Peyer's patch (tissue), 4 donors: ENCODE data around the gene SPHK2. TPM values are rescaled to one million over a fixed set of nuclear protein-coding genes. Genes with fewer than 3 reads are reported as not detected.
A peak's percentile ranks its signal among the peaks of the same experiment; 100 is the strongest.

ENCODE experiments used
- DNase-seq, 3 donors: peaks; one replicate each; pipeline ENCODE4 v3.0.0-alpha.2; 2017 to 2019
- H3K27ac ChIP-seq, 4 donors: fragments of 200-600 bp; sonication (generic); one replicate each; pipeline ENCODE4 v1.5.1; 2016 to 2019
- H3K27me3 ChIP-seq, 2 donors: fragments of 200-600 bp; sonication (generic); one replicate each; pipeline ENCODE4 v1.5.1; 2019
- H3K36me3 ChIP-seq, 3 donors: fragments of 200-600 bp; sonication (generic); one replicate each; pipeline ENCODE4 v1.5.1; 2016 to 2019
- H3K4me1 ChIP-seq, 4 donors: fragments of 200-600 bp; sonication (generic); one replicate each; pipeline ENCODE4 v1.5.1; 2016 to 2019
- H3K4me3 ChIP-seq, 4 donors: fragments of 200-600 bp; sonication (generic); 1 replicate in 3 of 4; 2 replicates in 1 of 4; pipeline ENCODE4 v1.5.1; 2016 to 2019; ENCODE audit warnings: mild to moderate bottlenecking in 1 of 4
- H3K9me3 ChIP-seq, 4 donors: fragments of 200-600 bp; sonication (generic); one replicate each; pipeline ENCODE4 v1.5.1; 2016 to 2019; ENCODE audit warnings: mild to moderate bottlenecking in 1 of 4
- POLR2A ChIP-seq, 2 donors: fragments of 450-650 bp; IDR thresholded peaks; one replicate each; pipeline ENCODE4 v1.5.1; 2017; ENCODE audit warnings: antibody characterized with exemption in 2 of 2, mild to moderate bottlenecking in 2 of 2, moderate library complexity in 2 of 2
- total RNA-seq, 4 donors: library from RNA; depleted of rRNA; stranded (reverse); fragments of >200 nt; gene quantifications; one replicate each; pipeline ENCODE4 v1.1.0, GENCODE V29; 2016
- TF ChIP-seq, protein P1 (sequence below), 6 experiments: fragments of 450-650 bp in 4 of 6; fragments of 200-600 bp in 2 of 6; sonication (generic) in 1 of 6; IDR thresholded peaks; one replicate each; pipeline ENCODE4 v1.5.1; 2017 to 2019; ENCODE audit warnings: antibody characterized with exemption in 6 of 6, mild to moderate bottlenecking in 3 of 6, moderate library complexity in 1 of 6

The SPHK2 gene
- total RNA-seq, 4 donors from 2014 or later: 34.7 to 121 (median 96.7) TPM

GRCh38 chr19:48625891-48626327, 6.6 kb downstream of the SPHK2 start:
- no peaks in the 10 kb centered on the region for H3K27me3 ChIP-seq
- H3K4me3 ChIP-seq: peak overlapping the region in 3 of 4 donors; percentile 39 to 56 (median 55)
- DNase-seq: peak in 1 of 3 donors; percentile 63
- no peaks in the 10 kb centered on the region for H3K9me3 ChIP-seq
- H3K27ac ChIP-seq: peak overlapping the region in 3 of 4 donors; percentile 87 to 90 (median 88)
- H3K36me3 ChIP-seq: peaks cover 0 to 20% (median 0%) of the 10 kb centered on the region in 3 donors
- peaks cover 0 to 64% (median 11%) of the 10 kb centered on the region in 4 donors for H3K4me1 ChIP-seq
- TF ChIP-seq, protein P1, sequence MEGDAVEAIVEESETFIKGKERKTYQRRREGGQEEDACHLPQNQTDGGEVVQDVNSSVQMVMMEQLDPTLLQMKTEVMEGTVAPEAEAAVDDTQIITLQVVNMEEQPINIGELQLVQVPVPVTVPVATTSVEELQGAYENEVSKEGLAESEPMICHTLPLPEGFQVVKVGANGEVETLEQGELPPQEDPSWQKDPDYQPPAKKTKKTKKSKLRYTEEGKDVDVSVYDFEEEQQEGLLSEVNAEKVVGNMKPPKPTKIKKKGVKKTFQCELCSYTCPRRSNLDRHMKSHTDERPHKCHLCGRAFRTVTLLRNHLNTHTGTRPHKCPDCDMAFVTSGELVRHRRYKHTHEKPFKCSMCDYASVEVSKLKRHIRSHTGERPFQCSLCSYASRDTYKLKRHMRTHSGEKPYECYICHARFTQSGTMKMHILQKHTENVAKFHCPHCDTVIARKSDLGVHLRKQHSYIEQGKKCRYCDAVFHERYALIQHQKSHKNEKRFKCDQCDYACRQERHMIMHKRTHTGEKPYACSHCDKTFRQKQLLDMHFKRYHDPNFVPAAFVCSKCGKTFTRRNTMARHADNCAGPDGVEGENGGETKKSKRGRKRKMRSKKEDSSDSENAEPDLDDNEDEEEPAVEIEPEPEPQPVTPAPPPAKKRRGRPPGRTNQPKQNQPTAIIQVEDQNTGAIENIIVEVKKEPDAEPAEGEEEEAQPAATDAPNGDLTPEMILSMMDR (IDR thresholded peaks at IDR 0.05): peak in 2 of 6 experiments; percentile 18 to 22
- TF ChIP-seq POLR2A (IDR thresholded peaks at IDR 0.05): no peak

DNA sequence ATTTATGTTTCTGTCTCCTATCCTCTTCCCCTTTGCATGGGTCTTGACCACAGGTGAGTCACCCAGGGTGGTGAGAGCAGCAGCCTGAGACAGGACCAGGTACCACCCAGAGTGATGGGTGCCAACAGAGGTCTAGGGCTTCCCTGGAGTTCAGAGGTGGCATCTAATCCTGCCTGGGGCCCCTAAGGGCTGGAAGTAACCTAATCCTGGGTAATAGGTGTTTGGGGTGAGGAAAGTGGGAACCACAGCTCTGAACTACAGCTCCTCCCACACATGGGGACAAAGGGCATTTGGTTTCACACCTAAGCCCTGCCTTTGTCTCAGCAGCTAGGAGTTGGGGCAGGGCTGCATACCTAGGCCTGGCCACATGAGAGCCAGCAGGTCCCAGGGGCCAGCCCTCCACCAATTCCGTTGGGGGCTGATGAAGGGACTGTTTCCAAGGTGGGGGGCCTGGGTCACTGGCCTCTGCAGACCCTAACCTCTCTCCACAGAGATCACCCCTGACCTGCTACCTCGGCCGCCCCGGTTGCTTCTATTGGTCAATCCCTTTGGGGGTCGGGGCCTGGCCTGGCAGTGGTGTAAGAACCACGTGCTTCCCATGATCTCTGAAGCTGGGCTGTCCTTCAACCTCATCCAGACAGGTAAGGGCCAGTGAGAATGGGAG, 8.0 kb downstream of the SPHK2 start:
- H3K27ac ChIP-seq: peak overlapping the region in 3 of 4 donors; percentile 87 to 91 (median 88)
- peak in 2 of 3 donors; percentile 77 to 78 for DNase-seq

DNA sequence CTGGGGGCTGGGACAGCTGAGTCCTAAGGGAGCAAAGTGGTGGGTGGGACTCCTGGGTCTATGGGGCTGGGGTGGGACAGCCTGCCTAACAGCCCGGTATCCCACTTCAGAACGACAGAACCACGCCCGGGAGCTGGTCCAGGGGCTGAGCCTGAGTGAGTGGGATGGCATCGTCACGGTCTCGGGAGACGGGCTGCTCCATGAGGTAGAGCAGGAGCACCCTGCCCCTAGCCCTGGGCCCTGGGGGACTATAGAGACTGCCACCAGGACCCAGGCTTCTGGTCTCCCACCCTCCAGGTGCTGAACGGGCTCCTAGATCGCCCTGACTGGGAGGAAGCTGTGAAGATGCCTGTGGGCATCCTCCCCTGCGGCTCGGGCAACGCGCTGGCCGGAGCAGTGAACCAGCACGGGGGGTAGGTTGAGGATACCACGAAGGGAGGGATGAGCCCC, 8.6 kb downstream of the SPHK2 start:
- Histone ChIP-seq H3K4me3 (no peak overlapping the region), H3K9me3 (no peaks in the 10 kb centered on the region), H3K4me1 (peaks cover 0 to 82% (median 15%) of the 10 kb centered on the region in 4 donors), H3K27ac (peak overlapping the region in 3 of 4 donors; percentile 87 to 91 (median 88)), H3K27me3 (no peaks in the 10 kb centered on the region), H3K36me3 (peaks cover 0 to 30% (median 0%) of the 10 kb centered on the region in 3 donors)
- no peak for DNase-seq
- TF ChIP-seq, protein P1 (IDR thresholded peaks at IDR 0.05): no peak
- TF ChIP-seq POLR2A (IDR thresholded peaks at IDR 0.05): no peak

More for the DNA sequence above, 8.0 kb downstream of the SPHK2 start:
- peaks cover 0 to 78% (median 12%) of the 10 kb centered on the region in 4 donors for H3K4me1 ChIP-seq
- H3K27me3 ChIP-seq: no peaks in the 10 kb centered on the region
- H3K9me3 ChIP-seq: no peaks in the 10 kb centered on the region
- peaks cover 0 to 29% (median 0%) of the 10 kb centered on the region in 3 donors for H3K36me3 ChIP-seq
- H3K4me3 ChIP-seq: peak overlapping the region in 1 of 4 donors; percentile 23
- peak; percentile 19 to 63 for TF ChIP-seq POLR2A (IDR thresholded peaks at IDR 0.05)
- TF ChIP-seq, protein P1 (IDR thresholded peaks at IDR 0.05): no peak

DNA sequence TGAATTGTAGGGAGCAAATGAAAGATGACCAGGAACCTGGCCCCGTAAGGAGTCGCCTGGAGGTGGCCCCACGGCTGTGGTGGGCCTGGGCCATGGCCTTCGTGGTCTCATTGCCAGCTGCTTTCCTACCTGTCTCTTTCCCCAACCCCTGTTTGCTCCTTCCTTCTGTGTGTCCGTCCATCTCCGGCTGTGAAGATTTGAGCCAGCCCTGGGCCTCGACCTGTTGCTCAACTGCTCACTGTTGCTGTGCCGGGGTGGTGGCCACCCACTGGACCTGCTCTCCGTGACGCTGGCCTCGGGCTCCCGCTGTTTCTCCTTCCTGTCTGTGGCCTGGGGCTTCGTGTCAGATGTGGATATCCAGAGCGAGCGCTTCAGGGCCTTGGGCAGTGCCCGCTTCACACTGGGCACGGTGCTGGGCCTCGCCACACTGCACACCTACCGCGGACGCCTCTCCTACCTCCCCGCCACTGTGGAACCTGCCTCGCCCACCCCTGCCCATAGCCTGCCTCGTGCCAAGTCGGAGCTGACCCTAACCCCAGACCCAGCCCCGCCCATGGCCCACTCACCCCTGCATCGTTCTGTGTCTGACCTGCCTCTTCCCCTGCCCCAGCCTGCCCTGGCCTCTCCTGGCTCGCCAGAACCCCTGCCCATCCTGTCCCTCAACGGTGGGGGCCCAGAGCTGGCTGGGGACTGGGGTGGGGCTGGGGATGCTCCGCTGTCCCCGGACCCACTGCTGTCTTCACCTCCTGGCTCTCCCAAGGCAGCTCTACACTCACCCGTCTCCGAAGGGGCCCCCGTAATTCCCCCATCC, 9.4 kb downstream of the SPHK2 start:
- TF ChIP-seq POLR2A (IDR thresholded peaks at IDR 0.05): no peak
- TF ChIP-seq, protein P1 (IDR thresholded peaks at IDR 0.05): no peak
- DNase-seq: no peak
- no peaks in the 10 kb centered on the region for H3K9me3 ChIP-seq
- H3K4me1 ChIP-seq: peaks cover 2 to 82% (median 12%) of the 10 kb centered on the region in 4 donors
- no peaks in the 10 kb centered on the region for H3K27me3 ChIP-seq
- peak overlapping the region in 2 of 4 donors; percentile 89 to 91 for H3K27ac ChIP-seq
- H3K4me3 ChIP-seq: no peak overlapping the region
- peaks cover 0 to 30% (median 0%) of the 10 kb centered on the region in 3 donors for H3K36me3 ChIP-seq

- Histone ChIP-seq H3K9me3 (no peaks in the 10 kb centered on the region), H3K27me3 (no peaks in the 10 kb centered on the region), H3K36me3 (peaks cover 0 to 30% (median 0%) of the 10 kb centered on the region in 3 donors), H3K4me3 (no peak overlapping the region), H3K27ac (peak overlapping the region in 3 of 4 donors; percentile 62 to 91 (median 89)), H3K4me1 (peaks cover 5 to 86% (median 13%) of the 10 kb centered on the region in 4 donors)
- DNase-seq: no peak
- no peak for TF ChIP-seq POLR2A (IDR thresholded peaks at IDR 0.05)
- TF ChIP-seq, protein P1 (IDR thresholded peaks at IDR 0.05): no peak
These were observed 9.9 kb downstream of the SPHK2 start for GRCh38 chr19:48629297-48629598.
